HepG2 (cell line): ENCODE results near the gene ZNF511. TPM values are rescaled to one million over a fixed set of nuclear protein-coding genes. Genes with fewer than 3 reads are reported as not detected.

Experiments used
- BORCS8-MEF2B ChIP-seq: sonication (generic); formaldehyde crosslinking; IDR thresholded peaks from 2 replicates; pipeline ENCODE4 v1.8.0; 2022; ENCODE audit warnings: mild to moderate bottlenecking, missing genetic modification reagents
- GABPA ChIP-seq, 2 experiments: IDR thresholded peaks; 2 replicates each; pipeline ENCODE4 v1.6.1; 2011 to 2016; ENCODE audit warnings: low read depth in 2 of 2, low read length in 1 of 2, missing biosample characterization in 1 of 2, missing genetic modification characterization in 1 of 2
- HOXA3 ChIP-seq: sonication (generic); formaldehyde crosslinking; IDR thresholded peaks from 2 replicates; pipeline ENCODE4 v1.5.0; 2020; ENCODE audit warnings: missing genetic modification reagents
- NR2F2 ChIP-seq: IDR thresholded peaks from 2 replicates; pipeline ENCODE4 v1.6.1; 2012; ENCODE audit warnings: low read depth, inconsistent platforms, borderline replicate concordance
- RCOR2 ChIP-seq: IDR thresholded peaks from 2 replicates; pipeline ENCODE4 v1.6.1; 2016; ENCODE audit warnings: missing biosample characterization, missing genetic modification reagents
- ZNF382 ChIP-seq: sonication (generic); formaldehyde crosslinking; IDR thresholded peaks from 2 replicates; pipeline ENCODE4 v1.5.0; 2020; ENCODE audit warnings: missing genetic modification reagents, mild to moderate bottlenecking, borderline replicate concordance
- ZNF496 ChIP-seq: sonication (generic); formaldehyde crosslinking; IDR thresholded peaks from 2 replicates; pipeline ENCODE4 v1.8.1; 2023; ENCODE audit warnings: mild to moderate bottlenecking, moderate library complexity, missing genetic modification reagents; ENCODE audit not compliant: insufficient replicate concordance
- ZNF678 ChIP-seq: sonication (generic); formaldehyde crosslinking; IDR thresholded peaks from 2 replicates; pipeline ENCODE4 v1.4.0; 2020; ENCODE audit warnings: mild to moderate bottlenecking, missing genetic modification reagents
- ZNF878 ChIP-seq: sonication (generic); formaldehyde crosslinking; IDR thresholded peaks from 2 replicates; pipeline ENCODE4 v1.8.1; 2023; ENCODE audit warnings: mild to moderate bottlenecking, missing genetic modification reagents, moderate library complexity
- ZSCAN31 ChIP-seq: sonication (generic); formaldehyde crosslinking; IDR thresholded peaks from 2 replicates; pipeline ENCODE4 v1.5.0; 2020; ENCODE audit warnings: low read depth, mild to moderate bottlenecking, missing genetic modification reagents
- polyA plus RNA-seq, 8 experiments: library from polyadenylated mRNA; depleted of rRNA in 3 of 8; stranded (reverse) in 7 of 8; unstranded in 1 of 8; fragments of >200 nt; fragmentation: Illumina TruSeq in 4 of 8; extraction: Trizol in 4 of 8; gene quantifications; 2 replicates each; pipeline versions ENCODE4 v1.2.1 to v1.2.3, GENCODE V29; 2011 to 2016; ENCODE audit warnings: low read depth in 4 of 8, missing spikeins in 1 of 8, mixed read lengths in 1 of 8; ENCODE audit not compliant: insufficient read depth in 1 of 8
- total RNA-seq, 5 experiments: library from RNA; depleted of rRNA; stranded (reverse); fragments of >200 nt; fragmentation: Illumina TruSeq; extraction: Trizol; gene quantifications; 2 replicates each; pipeline ENCODE4 v1.2.3, GENCODE V29; 2016; ENCODE audit warnings: low read depth in 1 of 5
- TF ChIP-seq, protein P1 (sequence below): sonication (generic); formaldehyde crosslinking; IDR thresholded peaks from 2 replicates; pipeline ENCODE4 v1.8.1; 2023; ENCODE audit warnings: mild to moderate bottlenecking, inconsistent platforms, moderate library complexity, missing genetic modification reagents, borderline replicate concordance
- TF ChIP-seq, protein P2 (sequence below): sonication (generic); formaldehyde crosslinking; IDR thresholded peaks from 2 replicates; pipeline ENCODE4 v1.4.0; 2020; ENCODE audit warnings: mild to moderate bottlenecking, missing genetic modification reagents
- TF ChIP-seq, protein P3 (sequence below): sonication (generic); formaldehyde crosslinking; IDR thresholded peaks from 2 replicates; pipeline ENCODE4 v1.4.0; 2020; ENCODE audit warnings: missing genetic modification reagents
- TF ChIP-seq, protein P4 (sequence below): sonication (generic); formaldehyde crosslinking; IDR thresholded peaks from 2 replicates; pipeline ENCODE4 v1.4.0; 2020; ENCODE audit warnings: missing genetic modification reagents

The ZNF511 gene
- total and polyA plus RNA-seq, 2 of the 13 experiments (the other 11 are each of a cell fraction or from before 2014, with no cell fraction given), result 35.6 to 66.4 TPM

DNA sequence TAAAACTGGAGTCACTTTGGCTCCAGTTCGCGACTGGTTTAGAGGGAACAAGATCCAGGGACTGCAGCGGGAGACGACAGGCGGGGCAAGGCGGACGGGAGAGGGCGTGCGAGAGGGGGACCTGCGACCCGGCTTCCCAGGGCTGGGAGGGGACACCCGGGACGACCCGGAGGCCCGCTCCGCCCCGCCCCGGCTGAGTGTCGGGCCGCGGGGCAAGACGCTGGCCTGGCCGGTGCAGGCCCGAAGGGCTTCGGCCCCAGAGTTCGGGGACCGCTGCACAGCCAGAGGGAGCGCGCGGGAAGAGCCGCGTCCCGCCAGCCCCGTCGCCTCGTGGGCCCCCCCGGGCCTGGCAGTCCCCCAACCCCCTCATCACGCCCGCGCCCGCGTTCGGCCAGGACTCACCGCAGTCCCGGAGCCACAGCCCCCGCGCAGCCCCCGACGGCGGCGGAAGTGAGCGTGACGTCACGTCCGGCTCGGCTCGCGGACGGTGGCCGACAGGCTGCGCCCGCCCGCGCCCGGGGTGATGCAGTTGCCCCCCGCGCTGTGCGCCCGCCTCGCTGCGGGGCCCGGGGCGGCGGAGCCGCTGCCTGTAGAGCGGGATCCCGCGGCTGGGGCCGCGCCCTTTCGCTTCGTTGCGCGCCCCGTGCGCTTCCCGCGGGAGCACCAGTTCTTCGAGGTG is at the start of gene ZNF511, which contains the start of gene TUBGCP2 (continued):
- peak; percentile 72; the same call in 1 of the 2 replicates for TF ChIP-seq HOXA3
- TF ChIP-seq RCOR2 (CRISPR knock-in tag), result no peak
- TF ChIP-seq ZSCAN31 (CRISPR knock-in tag), result no peak
- peak; percentile 95 for TF ChIP-seq GABPA (IDR thresholded peaks at IDR 0.05; ENCODE audit: low read depth, low read length)
- peak; percentile 85 for TF ChIP-seq GABPA (CRISPR knock-in tag; IDR thresholded peaks at IDR 0.05; ENCODE audit: low read depth)
- no peak for TF ChIP-seq ZNF878 (CRISPR knock-in tag)
- TF ChIP-seq ZNF678, result no peak
- no peak for TF ChIP-seq NR2F2
- no peak for TF ChIP-seq ZNF496
- TF ChIP-seq, protein P1, sequence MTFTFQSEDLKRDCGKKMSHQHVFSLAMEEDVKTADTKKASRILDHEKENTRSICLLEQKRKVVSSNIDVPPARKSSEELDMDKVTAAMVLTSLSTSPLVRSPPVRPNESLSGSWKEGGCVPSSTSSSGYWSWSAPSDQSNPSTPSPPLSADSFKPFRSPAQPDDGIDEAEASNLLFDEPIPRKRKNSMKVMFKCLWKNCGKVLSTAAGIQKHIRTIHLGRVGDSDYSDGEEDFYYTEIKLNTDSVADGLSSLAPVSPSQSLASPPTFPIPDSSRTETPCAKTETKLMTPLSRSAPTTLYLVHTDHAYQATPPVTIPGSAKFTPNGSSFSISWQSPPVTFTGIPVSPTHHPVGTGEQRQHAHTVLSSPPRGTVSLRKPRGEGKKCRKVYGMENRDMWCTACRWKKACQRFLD (CRISPR knock-in tag), result no peak; the same call in 1 of the 2 replicates
- no peak for TF ChIP-seq ZNF382 (CRISPR knock-in tag)
- TF ChIP-seq BORCS8-MEF2B (CRISPR knock-in tag), result no peak
- TF ChIP-seq, protein P2, sequence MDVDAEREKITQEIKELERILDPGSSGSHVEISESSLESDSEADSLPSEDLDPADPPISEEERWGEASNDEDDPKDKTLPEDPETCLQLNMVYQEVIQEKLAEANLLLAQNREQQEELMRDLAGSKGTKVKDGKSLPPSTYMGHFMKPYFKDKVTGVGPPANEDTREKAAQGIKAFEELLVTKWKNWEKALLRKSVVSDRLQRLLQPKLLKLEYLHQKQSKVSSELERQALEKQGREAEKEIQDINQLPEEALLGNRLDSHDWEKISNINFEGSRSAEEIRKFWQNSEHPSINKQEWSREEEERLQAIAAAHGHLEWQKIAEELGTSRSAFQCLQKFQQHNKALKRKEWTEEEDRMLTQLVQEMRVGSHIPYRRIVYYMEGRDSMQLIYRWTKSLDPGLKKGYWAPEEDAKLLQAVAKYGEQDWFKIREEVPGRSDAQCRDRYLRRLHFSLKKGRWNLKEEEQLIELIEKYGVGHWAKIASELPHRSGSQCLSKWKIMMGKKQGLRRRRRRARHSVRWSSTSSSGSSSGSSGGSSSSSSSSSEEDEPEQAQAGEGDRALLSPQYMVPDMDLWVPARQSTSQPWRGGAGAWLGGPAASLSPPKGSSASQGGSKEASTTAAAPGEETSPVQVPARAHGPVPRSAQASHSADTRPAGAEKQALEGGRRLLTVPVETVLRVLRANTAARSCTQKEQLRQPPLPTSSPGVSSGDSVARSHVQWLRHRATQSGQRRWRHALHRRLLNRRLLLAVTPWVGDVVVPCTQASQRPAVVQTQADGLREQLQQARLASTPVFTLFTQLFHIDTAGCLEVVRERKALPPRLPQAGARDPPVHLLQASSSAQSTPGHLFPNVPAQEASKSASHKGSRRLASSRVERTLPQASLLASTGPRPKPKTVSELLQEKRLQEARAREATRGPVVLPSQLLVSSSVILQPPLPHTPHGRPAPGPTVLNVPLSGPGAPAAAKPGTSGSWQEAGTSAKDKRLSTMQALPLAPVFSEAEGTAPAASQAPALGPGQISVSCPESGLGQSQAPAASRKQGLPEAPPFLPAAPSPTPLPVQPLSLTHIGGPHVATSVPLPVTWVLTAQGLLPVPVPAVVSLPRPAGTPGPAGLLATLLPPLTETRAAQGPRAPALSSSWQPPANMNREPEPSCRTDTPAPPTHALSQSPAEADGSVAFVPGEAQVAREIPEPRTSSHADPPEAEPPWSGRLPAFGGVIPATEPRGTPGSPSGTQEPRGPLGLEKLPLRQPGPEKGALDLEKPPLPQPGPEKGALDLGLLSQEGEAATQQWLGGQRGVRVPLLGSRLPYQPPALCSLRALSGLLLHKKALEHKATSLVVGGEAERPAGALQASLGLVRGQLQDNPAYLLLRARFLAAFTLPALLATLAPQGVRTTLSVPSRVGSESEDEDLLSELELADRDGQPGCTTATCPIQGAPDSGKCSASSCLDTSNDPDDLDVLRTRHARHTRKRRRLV (CRISPR knock-in tag), result no peak
- TF ChIP-seq, protein P3, sequence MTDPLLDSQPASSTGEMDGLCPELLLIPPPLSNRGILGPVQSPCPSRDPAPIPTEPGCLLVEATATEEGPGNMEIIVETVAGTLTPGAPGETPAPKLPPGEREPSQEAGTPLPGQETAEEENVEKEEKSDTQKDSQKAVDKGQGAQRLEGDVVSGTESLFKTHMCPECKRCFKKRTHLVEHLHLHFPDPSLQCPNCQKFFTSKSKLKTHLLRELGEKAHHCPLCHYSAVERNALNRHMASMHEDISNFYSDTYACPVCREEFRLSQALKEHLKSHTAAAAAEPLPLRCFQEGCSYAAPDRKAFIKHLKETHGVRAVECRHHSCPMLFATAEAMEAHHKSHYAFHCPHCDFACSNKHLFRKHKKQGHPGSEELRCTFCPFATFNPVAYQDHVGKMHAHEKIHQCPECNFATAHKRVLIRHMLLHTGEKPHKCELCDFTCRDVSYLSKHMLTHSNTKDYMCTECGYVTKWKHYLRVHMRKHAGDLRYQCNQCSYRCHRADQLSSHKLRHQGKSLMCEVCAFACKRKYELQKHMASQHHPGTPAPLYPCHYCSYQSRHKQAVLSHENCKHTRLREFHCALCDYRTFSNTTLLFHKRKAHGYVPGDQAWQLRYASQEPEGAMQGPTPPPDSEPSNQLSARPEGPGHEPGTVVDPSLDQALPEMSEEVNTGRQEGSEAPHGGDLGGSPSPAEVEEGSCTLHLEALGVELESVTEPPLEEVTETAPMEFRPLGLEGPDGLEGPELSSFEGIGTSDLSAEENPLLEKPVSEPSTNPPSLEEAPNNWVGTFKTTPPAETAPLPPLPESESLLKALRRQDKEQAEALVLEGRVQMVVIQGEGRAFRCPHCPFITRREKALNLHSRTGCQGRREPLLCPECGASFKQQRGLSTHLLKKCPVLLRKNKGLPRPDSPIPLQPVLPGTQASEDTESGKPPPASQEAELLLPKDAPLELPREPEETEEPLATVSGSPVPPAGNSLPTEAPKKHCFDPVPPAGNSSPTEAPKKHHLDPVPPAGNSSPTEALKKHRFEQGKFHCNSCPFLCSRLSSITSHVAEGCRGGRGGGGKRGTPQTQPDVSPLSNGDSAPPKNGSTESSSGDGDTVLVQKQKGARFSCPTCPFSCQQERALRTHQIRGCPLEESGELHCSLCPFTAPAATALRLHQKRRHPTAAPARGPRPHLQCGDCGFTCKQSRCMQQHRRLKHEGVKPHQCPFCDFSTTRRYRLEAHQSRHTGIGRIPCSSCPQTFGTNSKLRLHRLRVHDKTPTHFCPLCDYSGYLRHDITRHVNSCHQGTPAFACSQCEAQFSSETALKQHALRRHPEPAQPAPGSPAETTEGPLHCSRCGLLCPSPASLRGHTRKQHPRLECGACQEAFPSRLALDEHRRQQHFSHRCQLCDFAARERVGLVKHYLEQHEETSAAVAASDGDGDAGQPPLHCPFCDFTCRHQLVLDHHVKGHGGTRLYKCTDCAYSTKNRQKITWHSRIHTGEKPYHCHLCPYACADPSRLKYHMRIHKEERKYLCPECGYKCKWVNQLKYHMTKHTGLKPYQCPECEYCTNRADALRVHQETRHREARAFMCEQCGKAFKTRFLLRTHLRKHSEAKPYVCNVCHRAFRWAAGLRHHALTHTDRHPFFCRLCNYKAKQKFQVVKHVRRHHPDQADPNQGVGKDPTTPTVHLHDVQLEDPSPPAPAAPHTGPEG (CRISPR knock-in tag), result peak; percentile 98
- TF ChIP-seq, protein P4, sequence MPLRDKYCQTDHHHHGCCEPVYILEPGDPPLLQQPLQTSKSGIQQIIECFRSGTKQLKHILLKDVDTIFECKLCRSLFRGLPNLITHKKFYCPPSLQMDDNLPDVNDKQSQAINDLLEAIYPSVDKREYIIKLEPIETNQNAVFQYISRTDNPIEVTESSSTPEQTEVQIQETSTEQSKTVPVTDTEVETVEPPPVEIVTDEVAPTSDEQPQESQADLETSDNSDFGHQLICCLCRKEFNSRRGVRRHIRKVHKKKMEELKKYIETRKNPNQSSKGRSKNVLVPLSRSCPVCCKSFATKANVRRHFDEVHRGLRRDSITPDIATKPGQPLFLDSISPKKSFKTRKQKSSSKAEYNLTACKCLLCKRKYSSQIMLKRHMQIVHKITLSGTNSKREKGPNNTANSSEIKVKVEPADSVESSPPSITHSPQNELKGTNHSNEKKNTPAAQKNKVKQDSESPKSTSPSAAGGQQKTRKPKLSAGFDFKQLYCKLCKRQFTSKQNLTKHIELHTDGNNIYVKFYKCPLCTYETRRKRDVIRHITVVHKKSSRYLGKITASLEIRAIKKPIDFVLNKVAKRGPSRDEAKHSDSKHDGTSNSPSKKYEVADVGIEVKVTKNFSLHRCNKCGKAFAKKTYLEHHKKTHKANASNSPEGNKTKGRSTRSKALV, result no peak
